Femur (tissue), 1 donor: ENCODE results near the gene LONRF3.
"Not testable (repeated sequence)": the region's sequence is repeated elsewhere in the genome, so short reads cannot be mapped to it uniquely, and the experiment has no call there.

Experiments
- DNase-seq: peaks from one replicate; pipeline ENCODE4 v3.0.0-alpha.2; 2017

Gene LONRF3

DNA sequence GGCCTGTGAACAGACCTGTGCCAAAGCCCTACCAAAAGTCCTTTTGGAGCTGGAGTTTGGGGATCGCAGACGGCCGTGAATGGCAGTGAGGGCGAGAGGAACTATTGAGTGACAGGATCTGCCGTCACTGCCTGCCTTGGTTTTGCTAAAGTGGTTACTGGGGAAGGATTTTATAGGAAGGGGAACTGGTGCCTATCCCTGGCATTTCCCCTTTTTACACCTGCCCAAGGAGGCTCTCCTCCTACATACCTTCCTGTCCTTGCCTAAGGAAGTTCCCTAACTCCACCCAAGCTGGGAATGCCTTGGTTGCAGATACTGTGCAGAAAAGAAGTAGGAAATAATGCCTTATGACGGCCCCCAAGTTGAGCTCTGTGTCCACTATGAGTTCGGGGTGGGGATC lies 14.5 kb downstream of the LONRF3 start:
- no peak for DNase-seq

DNA sequence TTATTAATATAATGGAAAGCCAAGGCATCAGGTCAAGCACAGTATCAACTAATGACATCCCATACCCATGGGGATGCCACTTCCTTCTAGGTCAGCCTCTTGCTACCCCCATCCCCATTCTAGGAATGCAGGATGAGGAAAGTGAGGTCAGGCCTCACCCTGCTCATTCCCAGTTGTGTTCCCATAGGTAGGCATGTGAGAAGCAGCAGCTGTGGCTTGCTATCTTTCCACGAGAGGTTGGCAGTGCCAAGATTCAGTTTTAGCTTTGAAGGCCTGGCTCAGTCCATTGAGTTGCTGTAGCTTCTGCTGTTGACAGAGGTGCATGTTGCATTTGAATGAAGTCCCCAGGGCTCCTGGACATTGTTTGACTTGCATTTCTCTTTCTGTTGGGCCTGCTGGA lies 15.5 kb downstream of the LONRF3 start:
- no peak for DNase-seq

DNA sequence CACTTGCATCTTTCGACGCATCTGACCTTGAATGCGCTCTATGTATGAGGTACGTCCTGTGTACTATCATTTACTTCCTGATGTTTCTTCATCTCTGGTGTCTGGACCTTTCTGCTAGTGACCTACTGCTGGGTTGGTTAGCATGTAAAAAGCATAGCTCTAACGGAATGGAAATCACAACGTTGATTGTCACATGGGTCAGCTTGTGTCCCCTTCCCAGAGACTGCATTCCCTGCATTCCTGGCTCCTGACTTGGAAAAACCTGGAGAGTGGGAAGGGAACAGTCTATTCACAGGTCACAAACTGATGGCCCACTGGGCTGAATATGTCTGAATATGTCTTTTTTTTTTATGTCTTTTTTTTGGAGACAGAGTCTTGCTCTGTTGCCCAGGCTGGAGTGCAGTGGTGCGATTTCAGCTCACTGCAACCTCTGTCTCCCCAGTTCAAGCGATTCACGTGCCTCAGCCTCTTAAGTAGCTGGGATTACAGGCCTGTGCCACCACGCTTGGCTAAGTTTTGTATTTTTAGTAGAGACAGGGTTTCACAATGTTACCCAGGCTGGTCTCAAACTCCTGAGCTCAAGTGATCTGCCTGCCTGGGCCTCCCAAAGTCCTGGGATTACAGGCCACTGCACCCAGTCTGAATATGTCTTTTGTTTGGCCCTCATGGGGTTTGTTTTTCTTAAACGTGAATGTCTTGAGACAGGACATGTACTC lies 16.3 kb downstream of the LONRF3 start:
- DNase-seq = no peak

DNA sequence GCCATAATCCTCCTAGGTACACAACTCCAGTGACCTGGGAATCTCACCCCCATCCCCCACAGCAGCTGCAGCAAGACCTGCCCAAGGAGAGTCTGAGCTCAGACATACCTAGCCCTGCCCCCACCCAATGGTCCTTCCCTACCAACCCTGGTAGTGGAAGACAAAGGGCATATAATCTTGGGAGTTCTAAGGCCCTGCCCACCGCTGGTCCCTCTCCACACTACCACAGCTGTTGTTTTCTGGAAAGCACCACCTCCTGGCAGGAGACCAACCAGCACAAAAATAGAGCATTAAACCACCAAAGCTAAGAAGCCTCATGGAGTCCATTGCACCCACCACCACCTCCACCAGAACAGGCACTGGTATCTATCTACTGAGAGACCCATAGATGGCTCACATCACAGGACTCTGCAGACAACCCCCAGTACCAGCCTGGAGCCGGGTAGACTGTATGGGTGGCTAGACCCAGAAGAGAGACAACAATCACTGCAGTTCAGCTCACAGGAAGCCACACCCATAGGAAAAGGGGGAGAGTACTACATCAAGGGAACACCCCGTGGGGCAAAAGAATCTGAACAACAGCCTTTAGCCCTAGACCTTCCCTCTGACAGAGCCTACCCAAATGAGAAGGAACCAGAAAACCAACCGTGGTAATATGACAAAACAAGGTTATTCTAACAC lies 18.2 kb downstream of the LONRF3 start:
- not testable (repeated sequence) for DNase-seq

DNA sequence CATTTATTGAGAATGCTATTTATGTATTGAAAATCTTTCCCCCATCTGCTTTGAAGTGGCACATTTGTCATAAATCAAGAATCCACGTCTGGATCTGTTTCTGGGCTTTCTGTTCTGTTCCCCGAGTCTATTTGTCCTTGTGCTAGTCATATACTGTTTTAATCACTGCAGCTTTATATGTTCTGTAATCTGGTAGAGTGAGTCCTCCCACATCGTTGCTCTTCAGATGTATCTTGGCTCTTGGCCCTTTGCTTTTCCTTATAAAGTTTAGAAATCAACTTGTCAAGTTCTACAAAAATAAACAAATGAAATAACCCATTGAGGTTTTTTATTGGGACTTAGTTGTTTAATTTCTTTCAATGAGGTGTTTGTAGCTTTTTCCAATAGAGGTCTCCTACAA lies 29.0 kb downstream of the LONRF3 start:
- no peak for DNase-seq

DNA sequence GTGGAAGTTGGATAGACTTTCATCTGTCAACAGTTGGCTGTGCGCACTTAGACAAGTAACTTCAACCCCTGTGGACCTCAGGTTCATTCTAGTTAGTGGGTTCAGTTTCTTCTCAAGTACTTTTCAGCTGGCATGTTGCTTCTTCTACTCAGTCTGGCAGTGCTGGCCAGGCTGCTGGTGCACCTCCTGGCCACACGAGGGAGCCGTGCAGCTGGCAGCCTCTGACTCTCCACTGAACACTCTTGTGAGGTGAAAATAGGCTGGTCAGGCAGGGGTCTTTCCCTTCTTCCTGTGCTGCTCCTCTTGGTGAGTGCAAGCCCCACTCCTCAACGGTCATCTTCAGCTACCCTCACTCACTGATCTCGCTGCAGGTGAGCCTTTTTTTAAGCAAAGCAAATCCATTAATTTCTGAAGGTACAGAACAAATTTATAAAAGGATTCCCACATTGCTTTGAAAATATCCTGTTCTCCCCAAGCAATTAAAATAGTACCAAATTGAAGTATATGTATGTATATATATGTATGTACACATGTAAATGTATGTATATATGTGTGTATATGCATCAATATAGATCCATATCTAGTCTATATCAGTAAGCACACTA lies 30.6 kb downstream of the LONRF3 start:
- peak; percentile 47 for DNase-seq

DNA sequence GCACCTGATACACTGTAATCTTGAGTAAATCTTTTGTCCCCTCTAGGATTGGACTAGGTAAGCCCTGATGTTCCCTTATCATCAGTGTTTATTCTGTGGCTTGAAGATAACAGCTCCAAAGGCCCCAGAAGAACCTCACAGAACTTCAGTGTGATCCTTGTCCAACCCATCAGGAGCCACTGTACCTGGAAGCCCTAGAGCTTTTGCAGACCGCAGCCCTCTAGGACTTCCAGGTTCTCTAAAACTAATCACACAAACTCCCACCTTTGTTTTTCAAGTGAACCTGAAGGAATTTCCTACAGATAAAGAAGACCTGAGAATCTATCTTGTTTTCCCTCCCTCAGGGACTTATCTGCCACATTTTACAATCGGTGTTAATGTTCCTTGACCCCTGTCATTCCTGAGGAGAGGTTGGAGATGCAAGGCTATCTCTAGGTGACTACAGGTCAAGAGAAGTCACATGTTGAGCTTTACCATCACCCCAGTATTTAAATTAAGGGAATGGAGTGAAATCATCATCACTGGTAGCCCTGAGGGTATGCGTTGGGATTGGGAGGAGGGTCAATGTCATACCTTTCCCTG lies 32.9 kb downstream of the LONRF3 start:
- no peak for DNase-seq

DNA sequence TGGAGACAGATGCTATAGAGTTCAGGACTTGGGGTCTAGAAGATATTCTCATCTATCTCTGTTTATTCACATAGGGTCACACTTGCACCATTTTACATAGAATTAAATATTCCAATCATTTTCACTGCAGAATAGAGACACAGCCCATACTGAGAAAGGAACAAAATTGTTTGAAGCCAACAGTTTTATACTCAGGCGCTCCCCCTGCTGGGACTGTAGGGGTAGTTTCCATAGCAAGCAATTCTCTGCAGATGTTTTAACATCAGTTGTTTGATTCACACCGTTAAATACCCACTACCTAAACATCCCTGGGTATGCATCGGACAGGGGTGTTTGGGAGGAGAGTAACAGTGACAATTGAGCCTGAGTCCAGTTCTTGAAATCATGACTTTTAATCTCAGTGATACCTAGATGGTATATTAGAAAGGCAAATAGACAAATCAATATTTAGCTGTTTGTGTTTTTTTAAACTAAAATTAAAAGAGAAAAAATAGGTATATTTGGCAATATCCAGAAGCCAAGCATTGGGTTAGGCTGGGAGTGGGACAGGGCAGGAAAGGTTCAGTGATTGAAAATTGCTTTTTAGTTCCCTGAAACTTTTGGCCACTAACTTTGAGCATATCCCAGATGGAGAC lies 33.8 kb downstream of the LONRF3 start:
- peak; percentile 39 for DNase-seq

DNA sequence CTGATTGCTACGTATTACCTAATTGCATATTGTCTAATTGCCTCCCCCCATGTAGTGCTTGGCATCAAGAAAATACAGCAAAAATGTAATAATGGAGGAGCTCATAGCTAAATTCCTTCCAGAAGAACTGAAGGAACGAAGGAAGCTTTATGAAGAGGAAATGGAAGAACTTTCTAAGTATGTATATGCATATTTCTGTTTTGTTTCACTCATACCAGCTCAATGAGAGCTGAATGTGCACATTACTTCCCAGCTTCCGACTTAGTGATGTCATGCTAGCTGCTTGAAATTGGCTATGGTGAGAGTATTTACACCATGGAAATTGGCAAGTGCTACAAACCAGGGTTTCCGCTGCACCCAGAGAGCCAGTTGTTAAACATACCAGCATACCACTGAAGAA lies 34.7 kb downstream of the LONRF3 start:
- DNase-seq = no peak

DNA sequence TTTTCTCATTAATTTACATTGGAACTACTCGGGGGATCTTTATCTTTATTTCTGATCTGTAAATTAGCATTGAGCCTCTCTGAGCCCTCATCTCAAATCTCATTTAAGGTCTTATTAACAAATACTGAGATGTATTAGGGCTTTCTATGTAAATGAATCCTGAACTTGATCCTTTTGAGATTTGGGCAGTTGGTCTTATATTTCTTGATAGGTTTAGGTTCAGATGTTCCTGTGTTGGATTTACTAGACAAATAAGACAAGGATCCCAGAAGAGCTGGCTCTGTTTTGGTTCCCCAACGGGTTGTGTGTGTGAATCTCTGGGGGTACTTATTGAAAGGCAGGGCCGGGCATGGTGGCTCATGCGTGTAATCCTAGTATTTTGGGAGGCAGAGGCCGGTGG lies 36.1 kb downstream of the LONRF3 start:
- DNase-seq = no peak

DNA sequence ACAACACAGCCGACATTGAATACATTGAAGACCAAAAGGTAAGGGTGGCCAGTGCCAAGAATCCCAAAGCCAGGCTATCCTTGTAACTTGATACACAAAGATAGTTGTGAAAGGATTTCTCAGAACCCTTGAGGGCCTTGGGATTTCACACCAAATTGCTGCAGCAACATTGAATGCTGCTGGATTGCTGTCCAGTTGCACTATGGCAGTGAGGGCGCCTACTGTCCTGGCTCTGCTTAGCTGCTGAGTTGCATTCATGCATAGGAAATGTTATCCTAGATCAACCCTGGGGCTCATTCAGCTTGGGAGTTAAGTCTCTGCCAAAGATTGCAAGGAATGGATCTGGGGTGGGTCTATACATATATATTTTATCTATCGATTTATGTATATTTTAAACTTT lies 38.7 kb downstream of the LONRF3 start:
- DNase-seq = no peak

DNA sequence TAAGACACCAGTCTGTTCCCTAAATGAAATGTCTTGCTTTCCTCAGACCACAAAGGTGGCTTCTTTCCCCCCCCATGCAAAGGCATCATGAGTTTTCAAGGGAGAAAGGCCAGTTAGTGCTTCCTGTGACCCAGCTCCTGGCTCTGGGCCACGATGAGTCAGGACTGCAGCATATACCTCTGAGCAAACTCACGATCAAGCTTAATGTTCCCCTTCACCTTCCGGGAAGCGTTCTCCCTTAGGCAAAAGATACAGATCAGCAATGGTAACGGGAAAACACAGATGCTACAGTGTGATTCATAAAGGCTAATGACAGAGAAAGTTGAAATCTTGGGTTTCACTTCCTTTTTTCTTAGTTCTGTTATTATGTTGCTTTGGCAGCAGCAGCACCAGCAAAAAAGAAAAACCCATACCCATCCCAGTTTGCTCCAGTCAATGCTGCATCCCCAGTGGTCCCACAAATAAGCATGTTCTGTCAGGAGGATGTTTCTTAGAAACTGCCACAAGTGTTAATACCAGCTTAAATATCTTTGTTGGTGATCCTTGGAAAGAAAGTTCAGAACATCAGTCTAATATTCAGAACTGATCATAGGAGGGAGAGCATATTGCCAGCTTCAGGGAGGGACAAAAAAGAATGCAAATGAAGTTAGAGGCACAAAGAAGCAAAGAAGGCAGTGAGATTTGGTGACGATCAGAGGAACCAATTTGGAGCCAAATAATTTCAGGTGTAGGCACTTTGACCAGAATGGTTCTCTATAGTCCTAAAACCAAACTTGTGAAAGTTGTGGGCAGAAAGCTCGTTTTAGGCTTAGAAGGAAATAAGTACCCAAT lies 41.2 kb downstream of the LONRF3 start:
- peak; percentile 24 for DNase-seq

DNA sequence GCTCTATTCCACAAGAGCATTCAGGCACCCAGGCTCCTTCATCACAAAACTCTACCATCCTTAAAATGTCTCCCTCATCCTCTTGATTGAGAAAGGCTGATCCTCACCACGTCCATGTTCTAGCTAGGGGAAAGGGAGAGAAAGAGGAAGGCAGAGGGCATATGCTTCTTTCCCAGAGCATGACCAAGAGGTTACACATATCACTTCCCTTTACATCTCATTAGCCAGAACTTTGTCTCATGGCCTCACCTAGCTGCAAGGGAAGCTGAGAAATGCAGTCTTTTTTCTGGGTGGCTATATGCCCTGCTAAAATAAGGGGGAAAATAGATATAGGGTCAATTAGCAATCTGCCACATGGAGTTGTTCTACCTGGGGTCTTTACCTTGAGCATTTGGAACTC lies 42.7 kb downstream of the LONRF3 start:
- no peak for DNase-seq

DNA sequence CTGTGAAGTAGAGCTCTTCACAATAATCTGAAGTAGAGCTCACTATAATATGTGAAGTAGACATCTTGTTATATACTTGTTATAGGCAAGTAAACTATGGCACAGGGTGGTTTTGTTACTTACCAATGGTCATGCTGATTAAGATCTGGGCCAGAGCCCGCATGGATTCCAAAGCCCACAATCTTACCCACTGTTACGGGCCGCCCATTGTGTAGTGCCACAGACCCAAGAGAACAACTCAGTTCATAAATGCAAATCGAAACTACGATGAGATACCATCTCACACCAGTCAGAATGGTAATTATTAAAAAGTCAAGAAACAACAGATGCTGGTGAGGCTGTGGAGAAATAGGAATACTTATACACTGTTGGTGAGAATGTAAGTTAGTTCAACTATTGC lies 51.5 kb downstream of the LONRF3 start:
- DNase-seq = no peak

DNA sequence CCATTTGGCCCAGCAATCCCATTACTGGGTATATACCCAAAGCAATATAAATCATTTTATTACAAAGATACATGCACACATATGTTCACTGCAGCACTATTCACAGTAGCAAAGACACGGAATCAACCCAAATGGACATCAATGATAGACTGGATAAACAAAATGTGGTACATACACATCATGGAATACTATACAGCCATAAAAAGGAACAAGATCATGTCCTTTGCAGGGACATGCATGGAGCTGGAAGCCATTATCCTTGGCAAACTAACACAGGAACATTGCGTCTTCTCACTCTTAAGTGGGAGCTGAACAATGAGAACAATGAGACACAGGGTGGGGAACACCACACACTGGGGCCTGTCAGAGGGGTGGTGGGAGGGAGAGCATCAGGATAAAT lies 51.9 kb downstream of the LONRF3 start:
- DNase-seq = not testable (repeated sequence)

DNA sequence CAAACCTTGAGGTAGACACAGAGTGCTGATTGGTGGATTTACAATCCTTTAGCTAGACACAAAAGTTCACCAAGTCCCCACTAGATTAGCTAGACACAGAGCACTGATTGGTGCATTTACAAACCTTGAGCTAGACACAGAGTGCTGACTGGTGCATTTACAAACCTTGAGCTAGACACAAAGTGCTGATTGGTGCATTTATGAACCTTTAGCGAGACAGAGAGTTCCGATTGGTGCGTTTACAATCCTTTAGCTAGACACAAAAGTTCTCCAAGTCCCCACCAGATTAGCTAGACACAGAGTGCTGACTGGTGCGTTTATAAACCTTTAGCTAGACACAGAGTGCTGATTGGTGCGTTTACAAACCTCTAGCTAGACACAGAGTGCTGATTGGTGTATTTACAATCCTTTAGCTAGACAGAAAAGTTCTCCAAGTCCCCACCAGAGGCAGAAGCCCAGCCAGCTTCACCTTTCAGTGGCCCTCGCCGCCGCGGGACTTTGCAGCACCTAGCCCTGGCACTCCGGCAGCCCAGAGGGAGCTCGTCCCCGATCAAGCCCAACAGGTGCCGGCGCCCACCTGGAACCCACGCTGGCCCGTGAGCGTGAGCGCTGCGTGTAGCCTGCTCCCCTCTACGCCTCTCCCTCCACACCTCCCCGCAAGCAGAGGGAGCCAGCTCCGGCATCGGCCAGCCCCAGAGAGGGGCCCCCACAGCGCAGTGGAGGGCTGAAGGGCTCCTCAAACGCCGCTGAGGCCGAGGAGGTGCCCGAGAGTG lies 53.7 kb downstream of the LONRF3 start:
- not testable (repeated sequence) for DNase-seq

DNA sequence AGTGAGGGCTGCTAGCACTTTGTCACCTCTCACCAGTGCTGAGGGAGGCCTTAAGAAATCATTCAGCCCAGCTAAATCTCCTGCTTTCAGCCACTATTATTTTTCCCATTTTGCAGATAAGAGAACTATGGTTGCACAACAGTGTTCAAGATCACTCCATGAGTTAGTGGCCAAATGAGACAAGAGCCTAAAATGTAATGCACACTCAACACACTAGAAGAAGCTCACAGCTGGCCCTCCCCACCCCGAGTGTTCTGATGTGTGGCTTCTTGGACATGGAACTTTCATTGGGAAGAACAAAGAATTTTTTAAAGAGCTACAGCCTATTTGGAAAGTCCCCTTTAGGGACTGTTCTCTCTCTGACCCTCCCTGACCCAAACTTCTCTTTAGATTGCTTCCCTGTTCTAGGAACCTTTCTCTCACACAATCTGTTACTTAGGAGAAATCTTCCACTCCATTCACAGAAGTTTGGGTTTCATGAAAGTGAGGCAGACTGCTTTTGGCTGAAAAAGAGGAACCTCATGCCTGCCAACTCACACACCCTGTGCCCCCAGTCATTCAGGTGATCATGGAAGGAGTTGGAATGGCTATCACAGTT lies 54.4 kb downstream of the LONRF3 start:
- no peak for DNase-seq

DNA sequence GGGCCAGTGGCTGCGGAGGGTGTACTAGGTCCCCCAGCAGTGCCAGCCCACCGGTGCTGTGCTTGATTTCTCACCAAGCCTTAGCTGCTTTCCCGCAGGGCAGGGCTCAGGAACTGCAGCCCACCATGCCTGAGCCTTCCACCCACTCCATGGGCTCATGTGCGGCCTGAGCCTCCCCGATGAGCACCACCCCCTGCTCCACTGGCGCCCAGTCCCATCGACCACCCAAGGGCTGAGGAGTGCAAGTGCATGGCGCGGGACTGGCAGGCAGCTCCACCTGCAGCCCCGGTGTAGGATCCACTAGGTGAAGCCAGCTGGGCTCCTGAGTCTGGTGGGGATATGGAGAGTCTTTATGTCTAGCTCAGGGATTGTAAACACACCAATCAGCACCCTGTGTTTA lies 55.2 kb downstream of the LONRF3 start:
- not testable (repeated sequence) for DNase-seq

DNA sequence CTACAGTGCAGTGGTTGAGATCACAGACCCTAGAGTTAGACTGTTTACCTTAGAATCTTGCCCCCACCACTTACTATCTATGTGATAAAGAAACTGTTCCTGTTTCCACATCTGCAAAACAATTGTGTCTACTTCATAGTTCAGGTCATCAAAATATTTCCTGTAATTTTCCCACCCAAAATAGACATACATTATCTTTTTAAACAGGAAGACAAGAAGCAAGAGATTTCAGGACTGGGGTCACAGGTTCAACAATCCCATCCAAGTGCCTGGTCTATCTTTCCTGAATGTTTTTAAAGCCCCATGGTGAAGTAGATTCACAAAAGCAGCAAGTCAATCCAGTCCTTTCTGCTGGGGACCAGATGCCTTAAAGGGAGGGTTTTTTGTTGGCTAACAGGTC lies 56.6 kb downstream of the LONRF3 start:
- DNase-seq = no peak

DNA sequence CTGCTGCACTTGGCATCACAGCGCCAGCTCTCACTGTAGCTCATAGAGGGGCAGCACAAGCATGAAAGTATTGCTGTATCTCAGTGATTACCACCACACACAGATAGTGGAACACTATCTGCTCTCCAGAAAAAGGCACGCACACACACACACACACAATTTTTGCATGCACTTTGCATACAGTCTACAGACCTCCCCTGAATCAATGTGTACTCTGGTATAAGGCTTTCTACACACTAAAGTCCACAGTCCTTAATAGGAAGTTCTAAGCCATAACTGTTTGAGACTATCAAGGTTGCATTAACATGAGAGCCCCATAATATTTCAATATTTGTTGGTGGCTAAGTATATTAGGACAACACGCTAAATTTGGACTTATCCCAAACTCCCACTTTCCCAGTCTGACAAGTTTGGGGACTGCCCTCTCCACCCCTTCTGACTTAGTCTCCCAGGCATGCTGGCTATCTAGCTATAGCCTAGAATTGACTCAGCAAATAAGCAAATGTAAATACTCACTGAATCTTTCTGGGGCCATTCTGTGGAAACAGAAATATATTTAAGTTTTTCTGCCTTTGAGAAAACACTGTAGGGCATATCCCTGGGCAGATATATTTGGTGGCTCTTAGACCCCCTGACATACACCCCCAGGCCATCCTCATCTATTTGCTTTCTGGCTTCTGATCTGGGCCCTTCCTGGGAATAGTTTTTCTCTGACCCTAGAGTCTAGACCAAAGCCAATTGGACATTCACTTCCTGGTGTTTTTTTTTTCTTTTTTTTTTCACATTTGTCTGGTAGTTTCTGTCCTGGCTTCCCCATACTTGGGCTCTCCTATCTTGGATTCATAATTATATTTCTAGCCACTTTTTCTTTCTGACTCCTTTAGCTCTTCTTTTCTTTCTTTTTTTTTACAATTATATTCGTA lies 62.0 kb downstream of the LONRF3 start:
- no peak for DNase-seq
